Measurements from ENCODE around the gene AMZ2. TPM values are rescaled to one million over a fixed set of nuclear protein-coding genes. Genes with fewer than 3 reads are reported as not detected.

AMZ2 gene
- total and polyA plus RNA-seq, 2 experiments from 2014 or later: 54.2 to 71.5 TPM

- H3K4me3 Mint-ChIP-seq: no peak overlapping the region; the same call in 2 of the 3 replicates
- ATAC-seq (peak; percentile 24; the same call in 2 of the 3 replicates), DNase-seq (ENCODE audit: low spot score) (no peak)
- Histone ChIP-seq H3F3A (replicated peaks; ENCODE audit: low read depth) (0 out of 2 replicates have a peak, but pooled peaks cover 3% of the 10 kb centered on the region), H3K27ac (ENCODE audit: low read depth) (no peak overlapping the region), H3K9me2 (ENCODE audit: insufficient read depth) (no peaks in the 10 kb centered on the region), H3K27me3 (ENCODE audit: insufficient read depth) (no peaks in the 10 kb centered on the region), H3K4me2 (no peak overlapping the region), H3K36me3 (ENCODE audit: insufficient read depth) (no peaks in the 10 kb centered on the region), H2AFZ (no peak overlapping the region), H4K20me1 (replicated peaks; ENCODE audit: insufficient read depth) (no peaks in the 10 kb centered on the region), H3K79me2 (replicated peaks; ENCODE audit: insufficient read depth) (no peaks in the 10 kb centered on the region), H3K4me1 (ENCODE audit: insufficient read depth) (peaks cover 2% of the 10 kb centered on the region), H3K4me3 (no peak overlapping the region)
- peaks cover 9% of the 10 kb centered on the region for H3K27me3 Mint-ChIP-seq (ENCODE audit: insufficient read depth, low read depth, poor library complexity)
- no peak overlapping the region for H3K27ac Mint-ChIP-seq
- TF ChIP-seq CREB1 (CRISPR knock-in tag; IDR thresholded peaks at IDR 0.05; ENCODE audit: low read depth) (no peak), CTCF (conservative IDR thresholded peaks at IDR 0.05; ENCODE audit: low read depth in 2 of 2) (no peak), EZH2phosphoT487 (IDR thresholded peaks at IDR 0.05; ENCODE audit: unreplicated experiment) (no peak), ZNF114 (CRISPR knock-in tag; IDR thresholded peaks at IDR 0.05) (no peak), ZNF331 (CRISPR knock-in tag; IDR thresholded peaks at IDR 0.05; ENCODE audit: low read depth) (no peak), STAT1 (IDR thresholded peaks at IDR 0.05; ENCODE audit: unreplicated experiment) (no peak), EZH2 (IDR thresholded peaks at IDR 0.05; ENCODE audit: low read depth, unreplicated experiment) (no peak), POLR2AphosphoS5 (IDR thresholded peaks at IDR 0.05; ENCODE audit: low read depth) (no peak), ETS1 (IDR thresholded peaks at IDR 0.05) (no peak), REST (IDR thresholded peaks at IDR 0.05; ENCODE audit: unreplicated experiment) (no peak), NANOG (IDR thresholded peaks at IDR 0.05; ENCODE audit: borderline replicate concordance) (no peak), JUNB (IDR thresholded peaks at IDR 0.05; ENCODE audit: unreplicated experiment) (no peak)
- TF ChIP-seq, protein P1, sequence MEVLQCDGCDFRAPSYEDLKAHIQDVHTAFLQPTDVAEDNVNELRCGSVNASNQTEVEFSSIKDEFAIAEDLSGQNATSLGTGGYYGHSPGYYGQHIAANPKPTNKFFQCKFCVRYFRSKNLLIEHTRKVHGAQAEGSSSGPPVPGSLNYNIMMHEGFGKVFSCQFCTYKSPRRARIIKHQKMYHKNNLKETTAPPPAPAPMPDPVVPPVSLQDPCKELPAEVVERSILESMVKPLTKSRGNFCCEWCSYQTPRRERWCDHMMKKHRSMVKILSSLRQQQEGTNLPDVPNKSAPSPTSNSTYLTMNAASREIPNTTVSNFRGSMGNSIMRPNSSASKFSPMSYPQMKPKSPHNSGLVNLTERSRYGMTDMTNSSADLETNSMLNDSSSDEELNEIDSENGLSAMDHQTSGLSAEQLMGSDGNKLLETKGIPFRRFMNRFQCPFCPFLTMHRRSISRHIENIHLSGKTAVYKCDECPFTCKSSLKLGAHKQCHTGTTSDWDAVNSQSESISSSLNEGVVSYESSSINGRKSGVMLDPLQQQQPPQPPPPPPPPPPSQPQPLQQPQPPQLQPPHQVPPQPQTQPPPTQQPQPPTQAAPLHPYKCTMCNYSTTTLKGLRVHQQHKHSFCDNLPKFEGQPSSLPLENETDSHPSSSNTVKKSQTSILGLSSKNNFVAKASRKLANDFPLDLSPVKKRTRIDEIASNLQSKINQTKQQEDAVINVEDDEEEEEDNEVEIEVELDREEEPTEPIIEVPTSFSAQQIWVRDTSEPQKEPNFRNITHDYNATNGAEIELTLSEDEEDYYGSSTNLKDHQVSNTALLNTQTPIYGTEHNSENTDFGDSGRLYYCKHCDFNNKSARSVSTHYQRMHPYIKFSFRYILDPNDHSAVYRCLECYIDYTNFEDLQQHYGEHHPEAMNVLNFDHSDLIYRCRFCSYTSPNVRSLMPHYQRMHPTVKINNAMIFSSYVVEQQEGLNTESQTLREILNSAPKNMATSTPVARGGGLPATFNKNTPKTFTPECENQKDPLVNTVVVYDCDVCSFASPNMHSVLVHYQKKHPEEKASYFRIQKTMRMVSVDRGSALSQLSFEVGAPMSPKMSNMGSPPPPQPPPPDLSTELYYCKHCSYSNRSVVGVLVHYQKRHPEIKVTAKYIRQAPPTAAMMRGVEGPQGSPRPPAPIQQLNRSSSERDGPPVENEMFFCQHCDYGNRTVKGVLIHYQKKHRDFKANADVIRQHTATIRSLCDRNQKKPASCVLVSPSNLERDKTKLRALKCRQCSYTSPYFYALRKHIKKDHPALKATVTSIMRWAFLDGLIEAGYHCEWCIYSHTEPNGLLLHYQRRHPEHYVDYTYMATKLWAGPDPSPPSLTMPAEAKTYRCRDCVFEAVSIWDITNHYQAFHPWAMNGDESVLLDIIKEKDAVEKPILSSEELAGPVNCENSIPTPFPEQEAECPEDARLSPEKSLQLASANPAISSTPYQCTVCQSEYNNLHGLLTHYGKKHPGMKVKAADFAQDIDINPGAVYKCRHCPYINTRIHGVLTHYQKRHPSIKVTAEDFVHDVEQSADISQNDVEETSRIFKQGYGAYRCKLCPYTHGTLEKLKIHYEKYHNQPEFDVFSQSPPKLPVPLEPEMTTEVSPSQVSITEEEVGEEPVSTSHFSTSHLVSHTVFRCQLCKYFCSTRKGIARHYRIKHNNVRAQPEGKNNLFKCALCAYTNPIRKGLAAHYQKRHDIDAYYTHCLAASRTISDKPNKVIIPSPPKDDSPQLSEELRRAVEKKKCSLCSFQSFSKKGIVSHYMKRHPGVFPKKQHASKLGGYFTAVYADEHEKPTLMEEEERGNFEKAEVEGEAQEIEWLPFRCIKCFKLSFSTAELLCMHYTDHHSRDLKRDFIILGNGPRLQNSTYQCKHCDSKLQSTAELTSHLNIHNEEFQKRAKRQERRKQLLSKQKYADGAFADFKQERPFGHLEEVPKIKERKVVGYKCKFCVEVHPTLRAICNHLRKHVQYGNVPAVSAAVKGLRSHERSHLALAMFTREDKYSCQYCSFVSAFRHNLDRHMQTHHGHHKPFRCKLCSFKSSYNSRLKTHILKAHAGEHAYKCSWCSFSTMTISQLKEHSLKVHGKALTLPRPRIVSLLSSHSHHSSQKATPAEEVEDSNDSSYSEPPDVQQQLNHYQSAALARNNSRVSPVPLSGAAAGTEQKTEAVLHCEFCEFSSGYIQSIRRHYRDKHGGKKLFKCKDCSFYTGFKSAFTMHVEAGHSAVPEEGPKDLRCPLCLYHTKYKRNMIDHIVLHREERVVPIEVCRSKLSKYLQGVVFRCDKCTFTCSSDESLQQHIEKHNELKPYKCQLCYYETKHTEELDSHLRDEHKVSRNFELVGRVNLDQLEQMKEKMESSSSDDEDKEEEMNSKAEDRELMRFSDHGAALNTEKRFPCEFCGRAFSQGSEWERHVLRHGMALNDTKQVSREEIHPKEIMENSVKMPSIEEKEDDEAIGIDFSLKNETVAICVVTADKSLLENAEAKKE (CRISPR knock-in tag; IDR thresholded peaks at IDR 0.05): no peak
- no peaks in the 10 kb centered on the region for H3K9me3 Mint-ChIP-seq
- peaks cover 3% of the 10 kb centered on the region for H3K36me3 Mint-ChIP-seq (ENCODE audit: low read depth)
- peaks cover 20% of the 10 kb centered on the region for H3K4me1 Mint-ChIP-seq
These were observed 54.3 kb downstream of the AMZ2 start for GRCh38 chr17:68302066-68302564.

All from GM23338 (cell line).